ENCODE results near the gene PCDHGC3. TPM values are rescaled to one million over a fixed set of nuclear protein-coding genes. Genes with fewer than 3 reads are reported as not detected.

PCDHGC3 gene
- total RNA-seq, 1 experiment from 2014 or later = 1.2 TPM

Other genes with a start within 250 kb of the PCDHGC3 start
- gene PCDHB15, start 230.6 kb upstream of the PCDHGC3 start, total RNA-seq (2021; ENCODE audit: unreplicated experiment) = 0.07 TPM
- 0.42 TPM for gene SLC25A2, start 171.9 kb upstream of the PCDHGC3 start, total RNA-seq (2021; ENCODE audit: unreplicated experiment)
- 40.9 TPM for gene TAF7, start 155.2 kb upstream of the PCDHGC3 start, total RNA-seq (2021; ENCODE audit: unreplicated experiment)
- gene PCDHGA1, start 145.5 kb upstream of the PCDHGC3 start, total RNA-seq (2021; ENCODE audit: unreplicated experiment) = 0.05 TPM
- gene PCDHGA2, start 137.2 kb upstream of the PCDHGC3 start, total RNA-seq (2021; ENCODE audit: unreplicated experiment) = not detected
- not detected for gene PCDHGA3, start 132.1 kb upstream of the PCDHGC3 start, total RNA-seq (2021; ENCODE audit: unreplicated experiment)
- 0.15 TPM for gene PCDHGB1, start 125.9 kb upstream of the PCDHGC3 start, total RNA-seq (2021; ENCODE audit: unreplicated experiment)
- not detected for gene PCDHGA4, start 120.9 kb upstream of the PCDHGC3 start, total RNA-seq (2021; ENCODE audit: unreplicated experiment)
- gene PCDHGB2, start 116.0 kb upstream of the PCDHGC3 start, total RNA-seq (2021; ENCODE audit: unreplicated experiment) = 0.34 TPM
- 0.05 TPM for gene PCDHGA5, start 111.8 kb upstream of the PCDHGC3 start, total RNA-seq (2021; ENCODE audit: unreplicated experiment)
- gene PCDHGB3, start 105.7 kb upstream of the PCDHGC3 start, total RNA-seq (2021; ENCODE audit: unreplicated experiment) = 0.10 TPM
- gene PCDHGA6, start 102.1 kb upstream of the PCDHGC3 start, total RNA-seq (2021; ENCODE audit: unreplicated experiment) = 0.07 TPM
- gene PCDHGA7, start 93.2 kb upstream of the PCDHGC3 start, total RNA-seq (2021; ENCODE audit: unreplicated experiment) = not detected
- gene PCDHGB4, start 88.3 kb upstream of the PCDHGC3 start, total RNA-seq (2021; ENCODE audit: unreplicated experiment) = not detected
- not detected for gene PCDHGA8, start 83.3 kb upstream of the PCDHGC3 start, total RNA-seq (2021; ENCODE audit: unreplicated experiment)
- gene PCDHGB5, start 78.0 kb upstream of the PCDHGC3 start, total RNA-seq (2021; ENCODE audit: unreplicated experiment) = 0.15 TPM
- 0.34 TPM for gene PCDHGA9, start 73.2 kb upstream of the PCDHGC3 start, total RNA-seq (2021; ENCODE audit: unreplicated experiment)
- 0.22 TPM for gene PCDHGB6, start 67.9 kb upstream of the PCDHGC3 start, total RNA-seq (2021; ENCODE audit: unreplicated experiment)
- 3.8 TPM for gene PCDHGA10, start 63.0 kb upstream of the PCDHGC3 start, total RNA-seq (2021; ENCODE audit: unreplicated experiment)
- 0.54 TPM for gene PCDHGB7, start 58.3 kb upstream of the PCDHGC3 start, total RNA-seq (2021; ENCODE audit: unreplicated experiment)
- 0.39 TPM for gene PCDHGA11, start 54.9 kb upstream of the PCDHGC3 start, total RNA-seq (2021; ENCODE audit: unreplicated experiment)
- gene PCDHGA12, start 45.5 kb upstream of the PCDHGC3 start, total RNA-seq (2021; ENCODE audit: unreplicated experiment) = 0.17 TPM
- gene PCDHGC4, start 9.1 kb downstream of the PCDHGC3 start, total RNA-seq (2021; ENCODE audit: unreplicated experiment) = 0.05 TPM
- not detected for gene PCDHGC5, start 13.1 kb downstream of the PCDHGC3 start, total RNA-seq (2021; ENCODE audit: unreplicated experiment)
- 142 TPM for gene DIAPH1, start 143.0 kb downstream of the PCDHGC3 start, total RNA-seq (2021; ENCODE audit: unreplicated experiment)
- gene HDAC3, start 160.9 kb downstream of the PCDHGC3 start, total RNA-seq (2021; ENCODE audit: unreplicated experiment) = 91.9 TPM
- 8.7 TPM for gene RELL2, start 161.0 kb downstream of the PCDHGC3 start, total RNA-seq (2021; ENCODE audit: unreplicated experiment)
- 37.2 TPM for gene FCHSD1, start 175.5 kb downstream of the PCDHGC3 start, total RNA-seq (2021; ENCODE audit: unreplicated experiment)
- 15.1 TPM for gene ARAP3, start 206.3 kb downstream of the PCDHGC3 start, total RNA-seq (2021; ENCODE audit: unreplicated experiment)